WERI-Rb-1 (cell line): ENCODE data around the gene APOBEC2.

Source experiments
- DNase-seq: peaks from one replicate; pipeline ENCODE4 v3.0.0-alpha.2; 2020
- H3K27ac ChIP-seq: fragments of 250-450 bp; sonication (Bioruptor Pico); 2 replicates; pipeline ENCODE4 v1.5.1; 2020; ENCODE audit warnings: mild to moderate bottlenecking, moderate library complexity
- H3K27me3 ChIP-seq: fragments of 250-450 bp; sonication (Bioruptor Pico); 2 replicates; pipeline ENCODE4 v1.5.1; 2021; ENCODE audit warnings: mild to moderate bottlenecking, low read depth, moderate library complexity; ENCODE audit not compliant: insufficient read depth, severe bottlenecking
- H3K36me3 ChIP-seq: fragments of 250-450 bp; sonication (Bioruptor Pico); 2 replicates; pipeline ENCODE4 v1.5.1; 2020; ENCODE audit warnings: mild to moderate bottlenecking, moderate library complexity
- H3K4me3 ChIP-seq: 2 replicates; pipeline ENCODE4 v1.5.1; 2011; ENCODE audit warnings: low read depth, mild to moderate bottlenecking, control low read depth, low read length
- H3K9me3 ChIP-seq: fragments of 250-450 bp; sonication (Bioruptor Pico); 2 replicates; pipeline ENCODE4 v1.5.1; 2021; ENCODE audit warnings: mild to moderate bottlenecking, moderate library complexity; ENCODE audit not compliant: severe bottlenecking
- CTCF ChIP-seq: IDR thresholded peaks from 2 replicates; pipeline ENCODE4 v1.5.1; 2011; ENCODE audit warnings: low read depth, mild to moderate bottlenecking, control low read depth, inconsistent platforms, low read length

The APOBEC2 gene

GRCh38 chr6:41078101-41078500 lies 25.1 kb downstream of the APOBEC2 start:
- peaks cover 45% of the 10 kb centered on the region for H3K36me3 ChIP-seq
- no peak overlapping the region for H3K4me3 ChIP-seq
- TF ChIP-seq CTCF = no peak
- H3K27ac ChIP-seq = no peak overlapping the region
- H3K27me3 ChIP-seq = no peaks in the 10 kb centered on the region
- H3K9me3 ChIP-seq = no peaks in the 10 kb centered on the region
- no peak for DNase-seq

DNA sequence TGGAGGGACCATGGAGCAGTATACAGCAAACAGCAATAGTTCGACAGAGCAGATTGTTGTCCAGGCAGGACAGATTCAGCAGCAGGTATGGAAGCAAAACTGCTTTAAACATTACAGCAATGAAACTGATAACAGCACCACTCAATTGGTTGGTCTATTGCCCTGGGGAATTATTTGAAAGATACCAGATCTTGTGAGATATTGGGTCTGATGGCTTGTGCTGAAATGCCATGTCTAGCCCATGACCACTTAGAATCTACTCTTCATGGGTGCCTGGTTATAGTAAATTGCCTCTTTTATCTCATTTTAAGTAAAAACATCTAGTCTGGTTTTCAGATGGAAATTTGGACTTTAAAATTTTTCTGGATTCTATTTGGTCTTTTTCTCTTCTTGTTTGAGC lies 26.1 kb downstream of the APOBEC2 start:
- Histone ChIP-seq H3K27me3 (no peaks in the 10 kb centered on the region), H3K36me3 (peaks cover 51% of the 10 kb centered on the region), H3K27ac (no peak overlapping the region), H3K9me3 (no peaks in the 10 kb centered on the region), H3K4me3 (no peak overlapping the region)
- TF ChIP-seq CTCF = no peak
- DNase-seq = no peak

- H3K9me3 ChIP-seq = no peaks in the 10 kb centered on the region
- no peak overlapping the region for H3K27ac ChIP-seq
- DNase-seq = no peak
- peaks cover 67% of the 10 kb centered on the region for H3K36me3 ChIP-seq
- no peak overlapping the region for H3K4me3 ChIP-seq
- TF ChIP-seq CTCF = no peak
- no peaks in the 10 kb centered on the region for H3K27me3 ChIP-seq
These were observed 27.6 kb downstream of the APOBEC2 start for GRCh38 chr6:41080621-41081020.

DNA sequence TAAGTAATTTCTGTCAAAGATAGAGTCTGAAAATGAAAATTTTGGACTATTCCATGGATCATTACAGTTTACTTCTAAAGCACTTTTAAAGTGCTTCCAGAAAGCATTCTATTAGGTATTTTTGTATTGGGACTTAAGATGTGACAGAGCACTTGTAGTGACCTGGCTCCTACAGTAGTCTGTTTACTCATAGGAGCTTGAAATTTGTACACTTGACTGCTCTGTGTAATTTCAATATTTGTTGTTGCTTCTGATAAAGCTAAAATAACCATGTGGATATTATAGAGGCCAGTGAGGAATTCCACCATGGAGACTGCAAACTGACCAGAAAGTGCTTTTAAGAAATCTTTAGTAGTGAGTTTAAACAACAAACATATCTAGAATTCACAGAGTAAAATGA lies 30.1 kb downstream of the APOBEC2 start:
- Histone ChIP-seq H3K4me3 (no peak overlapping the region), H3K27me3 (no peaks in the 10 kb centered on the region), H3K9me3 (no peaks in the 10 kb centered on the region), H3K27ac (no peak overlapping the region), H3K36me3 (peaks cover 85% of the 10 kb centered on the region)
- no peak for TF ChIP-seq CTCF
- DNase-seq = no peak

- no peak overlapping the region for H3K27ac ChIP-seq
- peaks cover 80% of the 10 kb centered on the region for H3K36me3 ChIP-seq
- no peak for TF ChIP-seq CTCF
- H3K27me3 ChIP-seq = no peaks in the 10 kb centered on the region
- no peak for DNase-seq
- no peak overlapping the region for H3K4me3 ChIP-seq
- H3K9me3 ChIP-seq = no peaks in the 10 kb centered on the region
These were observed 32.2 kb downstream of the APOBEC2 start for GRCh38 chr6:41085182-41085581.

DNA sequence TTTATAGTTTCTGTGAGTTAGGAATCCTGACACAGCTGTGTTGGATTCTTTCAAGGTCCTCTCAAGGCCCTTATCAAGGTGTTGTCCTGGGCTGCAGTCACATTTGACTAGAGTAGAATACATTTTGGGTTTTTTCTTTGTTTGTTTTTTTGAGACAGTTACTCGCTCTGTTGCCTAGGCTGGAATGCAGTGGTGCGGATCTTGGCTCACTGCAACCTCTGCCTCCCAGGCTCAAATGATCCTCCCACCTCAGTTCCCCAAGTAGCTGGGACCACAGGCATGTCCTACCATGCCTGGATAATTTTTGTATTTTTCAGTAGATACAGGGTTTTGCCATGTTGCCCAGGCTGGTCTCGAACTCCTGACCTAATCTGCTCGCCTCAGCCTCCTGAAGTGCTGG lies 35.4 kb downstream of the APOBEC2 start:
- no peak for TF ChIP-seq CTCF
- no peaks in the 10 kb centered on the region for H3K27me3 ChIP-seq
- no peak for DNase-seq
- H3K9me3 ChIP-seq = no peaks in the 10 kb centered on the region
- no peak overlapping the region for H3K4me3 ChIP-seq
- H3K36me3 ChIP-seq = peaks cover 86% of the 10 kb centered on the region
- no peak overlapping the region for H3K27ac ChIP-seq
